Measurements from ENCODE around the gene TTC21A.

DNA sequence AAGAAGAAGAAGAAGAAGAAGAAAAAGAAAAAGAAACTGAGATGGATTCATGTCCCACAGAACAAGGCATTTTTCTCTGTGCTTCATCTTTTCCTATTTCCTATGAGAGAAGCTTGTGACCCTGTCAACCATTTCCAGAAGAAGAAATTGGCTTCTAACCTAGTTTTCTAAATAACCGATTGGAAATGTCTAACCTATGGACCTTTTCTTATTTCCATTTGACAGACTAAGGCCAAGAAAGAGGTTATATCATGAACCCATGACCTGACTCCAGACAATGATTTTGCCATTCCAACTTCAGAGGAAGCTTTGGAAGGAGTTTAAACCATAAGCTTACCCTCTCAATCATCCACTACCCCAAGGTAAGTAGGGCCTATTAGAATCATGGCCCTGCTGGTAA lies 62.2 kb downstream of the TTC21A start:
- TF ChIP-seq, protein P1, sequence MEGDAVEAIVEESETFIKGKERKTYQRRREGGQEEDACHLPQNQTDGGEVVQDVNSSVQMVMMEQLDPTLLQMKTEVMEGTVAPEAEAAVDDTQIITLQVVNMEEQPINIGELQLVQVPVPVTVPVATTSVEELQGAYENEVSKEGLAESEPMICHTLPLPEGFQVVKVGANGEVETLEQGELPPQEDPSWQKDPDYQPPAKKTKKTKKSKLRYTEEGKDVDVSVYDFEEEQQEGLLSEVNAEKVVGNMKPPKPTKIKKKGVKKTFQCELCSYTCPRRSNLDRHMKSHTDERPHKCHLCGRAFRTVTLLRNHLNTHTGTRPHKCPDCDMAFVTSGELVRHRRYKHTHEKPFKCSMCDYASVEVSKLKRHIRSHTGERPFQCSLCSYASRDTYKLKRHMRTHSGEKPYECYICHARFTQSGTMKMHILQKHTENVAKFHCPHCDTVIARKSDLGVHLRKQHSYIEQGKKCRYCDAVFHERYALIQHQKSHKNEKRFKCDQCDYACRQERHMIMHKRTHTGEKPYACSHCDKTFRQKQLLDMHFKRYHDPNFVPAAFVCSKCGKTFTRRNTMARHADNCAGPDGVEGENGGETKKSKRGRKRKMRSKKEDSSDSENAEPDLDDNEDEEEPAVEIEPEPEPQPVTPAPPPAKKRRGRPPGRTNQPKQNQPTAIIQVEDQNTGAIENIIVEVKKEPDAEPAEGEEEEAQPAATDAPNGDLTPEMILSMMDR (IDR thresholded peaks at IDR 0.05), result no peak
- no peak for TF ChIP-seq POLR2A (IDR thresholded peaks at IDR 0.05)

All from vagina (tissue), 2 donors.